Neural crest cell (in vitro differentiated cells): ENCODE data around the gene MTFR1L. TPM values are rescaled to one million over a fixed set of nuclear protein-coding genes. Genes with fewer than 3 reads are reported as not detected.

ENCODE experiments used
- DNase-seq: peaks from one replicate; pipeline ENCODE4 v3.0.0; 2021; ENCODE audit warnings: low read depth, mixed read lengths, low spot score
- H3K27ac Mint-ChIP-seq: one replicate; pipeline ENCODE4 v1.8.0; 2021; ENCODE audit warnings: mild to moderate bottlenecking, mixed read lengths; ENCODE audit not compliant: unreplicated experiment
- H3K27me3 Mint-ChIP-seq: 2 replicates; pipeline ENCODE4 v1.8.0; 2021; ENCODE audit warnings: low read depth, mild to moderate bottlenecking, mixed read lengths
- H3K36me3 Mint-ChIP-seq: 2 replicates; pipeline ENCODE4 v1.8.0; 2021; ENCODE audit warnings: low read depth, mild to moderate bottlenecking, mixed read lengths
- H3K4me1 Mint-ChIP-seq: 2 replicates; pipeline ENCODE4 v1.8.0; 2021; ENCODE audit warnings: mixed read lengths
- H3K4me3 Mint-ChIP-seq: one replicate; pipeline ENCODE4 v1.8.0; 2021; ENCODE audit warnings: mild to moderate bottlenecking, mixed read lengths
- H3K9me3 Mint-ChIP-seq: 2 replicates; pipeline ENCODE4 v1.8.0; 2021; ENCODE audit warnings: mixed read lengths
- total RNA-seq: library from RNA; stranded (reverse); gene quantifications from 2 replicates; pipeline ENCODE4 v1.2.1, GENCODE V29; 2021
- TF ChIP-seq, protein P1 (sequence below): fragments of 200-600 bp; sonication (generic); conservative IDR thresholded peaks from 2 replicates; pipeline ENCODE4 v1.5.0; 2021; ENCODE audit warnings: antibody characterized with exemption, mild to moderate bottlenecking

Gene MTFR1L
- total RNA-seq, 1 donor from 2014 or later, result 68.6 TPM

DNA sequence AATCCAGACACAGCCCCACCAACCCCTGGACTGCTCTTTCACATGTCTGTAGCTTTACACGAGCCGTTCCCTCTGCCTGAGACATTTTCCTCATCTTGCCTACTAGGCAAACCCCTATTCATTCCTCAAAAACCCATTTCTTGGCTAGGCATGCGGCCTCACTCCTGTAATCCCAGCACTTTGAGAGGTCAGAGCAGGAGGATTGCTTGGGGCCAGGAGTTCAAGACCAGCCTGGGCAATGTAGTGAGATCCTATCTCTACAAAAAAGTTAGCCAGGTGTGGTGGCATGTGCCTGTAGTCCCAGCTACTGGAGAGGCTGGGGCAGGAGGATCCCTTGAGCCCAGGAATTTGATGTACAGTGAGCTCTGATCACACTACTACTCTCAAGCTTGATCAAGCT is 44.7 kb downstream of the MTFR1L start:
- Mint-ChIP-seq H3K4me1 (peaks cover 36% of the 10 kb centered on the region), H3K36me3 (peaks cover 10% of the 10 kb centered on the region), H3K4me3 (peak overlapping the region; percentile 56), H3K27me3 (no peaks in the 10 kb centered on the region), H3K27ac (no peak overlapping the region), H3K9me3 (no peaks in the 10 kb centered on the region)
- no peak for DNase-seq
- TF ChIP-seq, protein P1, sequence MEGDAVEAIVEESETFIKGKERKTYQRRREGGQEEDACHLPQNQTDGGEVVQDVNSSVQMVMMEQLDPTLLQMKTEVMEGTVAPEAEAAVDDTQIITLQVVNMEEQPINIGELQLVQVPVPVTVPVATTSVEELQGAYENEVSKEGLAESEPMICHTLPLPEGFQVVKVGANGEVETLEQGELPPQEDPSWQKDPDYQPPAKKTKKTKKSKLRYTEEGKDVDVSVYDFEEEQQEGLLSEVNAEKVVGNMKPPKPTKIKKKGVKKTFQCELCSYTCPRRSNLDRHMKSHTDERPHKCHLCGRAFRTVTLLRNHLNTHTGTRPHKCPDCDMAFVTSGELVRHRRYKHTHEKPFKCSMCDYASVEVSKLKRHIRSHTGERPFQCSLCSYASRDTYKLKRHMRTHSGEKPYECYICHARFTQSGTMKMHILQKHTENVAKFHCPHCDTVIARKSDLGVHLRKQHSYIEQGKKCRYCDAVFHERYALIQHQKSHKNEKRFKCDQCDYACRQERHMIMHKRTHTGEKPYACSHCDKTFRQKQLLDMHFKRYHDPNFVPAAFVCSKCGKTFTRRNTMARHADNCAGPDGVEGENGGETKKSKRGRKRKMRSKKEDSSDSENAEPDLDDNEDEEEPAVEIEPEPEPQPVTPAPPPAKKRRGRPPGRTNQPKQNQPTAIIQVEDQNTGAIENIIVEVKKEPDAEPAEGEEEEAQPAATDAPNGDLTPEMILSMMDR, result no peak

DNA sequence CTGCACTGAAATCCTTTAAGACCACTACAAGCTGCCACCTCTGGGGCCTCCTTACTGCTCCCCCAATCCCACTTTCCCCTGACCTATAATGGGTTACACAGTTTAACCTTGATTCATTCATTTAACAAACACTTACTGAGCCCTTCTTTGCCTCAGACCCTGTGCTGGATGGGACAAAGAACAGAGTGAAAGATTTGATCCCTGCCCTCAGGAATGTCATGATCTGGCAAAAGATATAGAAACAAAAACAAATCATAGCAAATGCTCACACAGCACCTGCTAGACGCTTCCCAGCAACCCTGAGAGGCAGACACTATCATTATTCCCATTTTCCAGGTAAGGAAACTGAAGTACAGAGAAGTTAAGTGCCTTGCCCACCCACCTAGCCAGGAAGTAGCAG is 46.5 kb downstream of the MTFR1L start:
- H3K4me3 Mint-ChIP-seq, result peak overlapping the region; percentile 45
- no peaks in the 10 kb centered on the region for H3K9me3 Mint-ChIP-seq
- H3K4me1 Mint-ChIP-seq, result peaks cover 24% of the 10 kb centered on the region
- no peak overlapping the region for H3K27ac Mint-ChIP-seq
- DNase-seq, result no peak
- H3K36me3 Mint-ChIP-seq, result peaks cover 10% of the 10 kb centered on the region
- TF ChIP-seq, protein P1, result no peak
- no peaks in the 10 kb centered on the region for H3K27me3 Mint-ChIP-seq

DNA sequence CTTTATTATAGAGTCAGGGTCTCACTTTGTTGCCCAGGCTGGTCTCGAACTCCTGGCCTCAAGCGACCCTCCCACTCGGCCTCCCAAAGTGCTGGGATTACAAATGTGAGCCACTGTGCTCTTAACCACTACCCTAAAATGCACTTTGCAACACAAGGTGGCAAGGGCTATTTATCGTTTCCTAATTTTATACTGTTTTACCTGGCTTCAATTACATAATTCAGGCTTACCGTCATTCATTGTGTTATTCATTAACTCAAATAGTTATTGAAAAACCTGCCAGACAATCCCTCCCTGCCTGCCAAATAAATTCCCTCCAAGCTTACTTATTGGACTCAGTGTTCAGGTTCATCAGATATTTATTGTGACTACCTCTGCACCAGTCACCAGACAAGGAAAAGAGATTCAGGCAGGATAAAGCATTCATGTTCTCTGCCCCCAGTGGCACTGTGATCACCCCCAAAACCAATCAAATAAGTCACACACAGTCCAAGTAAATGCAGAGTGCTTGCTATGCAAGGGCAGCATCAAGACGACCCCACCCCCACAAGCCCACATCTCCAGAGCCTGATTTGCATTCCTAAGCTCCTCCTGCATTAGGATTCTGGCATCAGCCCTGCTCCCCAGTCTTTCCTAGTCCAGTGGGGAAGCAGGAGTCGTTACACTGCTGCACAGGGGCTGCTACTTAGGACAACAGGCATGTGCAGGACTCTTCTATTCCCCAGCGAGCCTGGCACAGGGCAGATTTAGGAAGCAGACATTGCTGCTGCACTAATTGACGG is 47.6 kb downstream of the MTFR1L start:
- peaks cover 10% of the 10 kb centered on the region for H3K36me3 Mint-ChIP-seq
- no peak overlapping the region for H3K4me3 Mint-ChIP-seq
- no peak overlapping the region for H3K27ac Mint-ChIP-seq
- peaks cover 14% of the 10 kb centered on the region for H3K4me1 Mint-ChIP-seq
- no peaks in the 10 kb centered on the region for H3K27me3 Mint-ChIP-seq
- DNase-seq, result no peak
- TF ChIP-seq, protein P1, result no peak
- H3K9me3 Mint-ChIP-seq, result no peaks in the 10 kb centered on the region

DNA sequence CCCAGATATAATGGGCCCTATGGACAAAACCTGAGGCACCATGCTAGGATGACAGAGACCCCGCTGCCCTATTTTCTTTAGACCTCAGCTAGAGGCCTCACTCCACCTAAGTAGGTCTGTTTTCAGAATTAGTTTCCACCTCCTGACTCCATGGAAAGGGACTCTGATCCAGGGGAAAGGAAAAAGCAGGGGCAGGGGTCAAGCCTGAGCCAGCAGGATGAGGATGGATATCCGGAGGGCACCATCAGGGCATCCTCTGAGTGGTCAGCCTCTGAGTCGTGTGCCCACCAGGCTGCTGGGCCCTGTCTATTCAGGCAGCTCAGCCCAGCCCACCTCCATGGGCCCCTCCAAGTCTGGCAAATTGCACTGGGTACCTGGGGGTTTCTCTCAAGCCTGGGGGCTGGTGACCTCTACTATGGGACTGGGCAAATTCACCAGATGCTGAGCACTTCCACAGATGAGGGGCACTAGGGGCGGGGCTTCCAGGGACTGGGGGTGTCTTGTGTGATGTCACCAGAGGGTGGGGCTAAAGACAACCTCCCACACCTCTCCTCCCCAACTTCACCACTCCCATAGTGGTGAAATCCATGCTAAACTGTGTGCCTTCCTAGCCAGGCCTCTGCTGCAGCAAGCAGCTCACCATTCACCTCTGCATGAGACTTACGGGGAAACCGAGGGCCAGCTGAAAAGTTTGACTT is 50.3 kb downstream of the MTFR1L start:
- peaks cover 21% of the 10 kb centered on the region for H3K4me1 Mint-ChIP-seq
- no peak overlapping the region for H3K27ac Mint-ChIP-seq
- TF ChIP-seq, protein P1, result no peak

DNA sequence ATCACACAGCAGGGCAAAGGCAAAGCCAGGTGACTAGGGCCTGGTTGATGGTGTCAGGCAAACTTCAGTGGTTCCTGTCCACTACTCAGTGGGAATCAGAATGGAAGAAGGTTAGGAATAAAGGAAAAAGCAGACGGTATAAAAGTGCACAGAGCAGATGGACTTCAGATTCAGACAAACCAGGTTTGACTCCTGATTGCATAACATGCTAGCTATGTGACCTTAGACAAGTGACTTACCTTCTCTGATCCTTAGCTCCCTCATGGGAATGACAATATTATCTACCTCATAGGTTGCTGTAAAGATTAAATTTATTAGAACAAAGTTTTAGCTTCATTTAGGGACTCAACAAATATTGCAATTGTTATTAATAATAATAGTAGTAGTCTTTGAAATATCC is 50.9 kb downstream of the MTFR1L start:
- Mint-ChIP-seq H3K9me3 (no peaks in the 10 kb centered on the region), H3K4me3 (no peak overlapping the region), H3K4me1 (peaks cover 21% of the 10 kb centered on the region), H3K36me3 (no peaks in the 10 kb centered on the region), H3K27me3 (no peaks in the 10 kb centered on the region), H3K27ac (no peak overlapping the region)
- no peak for DNase-seq
- TF ChIP-seq, protein P1, result no peak

More for the DNA sequence above, 50.3 kb downstream of the MTFR1L start:
- Mint-ChIP-seq H3K27me3 (no peaks in the 10 kb centered on the region), H3K9me3 (no peaks in the 10 kb centered on the region), H3K4me3 (no peak overlapping the region), H3K36me3 (no peaks in the 10 kb centered on the region)
- no peak for DNase-seq
